Activated gamma-delta T cell treated with anti-CD3 and anti-CD28 coated beads, Interleukin-2, amount 50 U/mL, for 16 hours (primary cell): Measurements from ENCODE around the gene GSTK1.
"Not testable (repeated sequence)": the region's sequence is repeated elsewhere in the genome, so short reads cannot be mapped to it uniquely, and the experiment has no call there.

Experiments
- DNase-seq: peaks from one replicate; pipeline ENCODE4 v3.0.0-alpha.2; 2020; ENCODE audit warnings: low read depth

GSTK1 gene

GRCh38 chr7:143238289-143238980, 24.8 kb upstream of the GSTK1 start:
- no peak for DNase-seq

- DNase-seq: no peak
These were observed 23.4 kb upstream of the GSTK1 start for GRCh38 chr7:143239813-143240212.

- DNase-seq: peak; percentile 55
These were observed 22.7 kb upstream of the GSTK1 start for GRCh38 chr7:143240291-143241168.

- no peak for DNase-seq
These were observed 20.9 kb upstream of the GSTK1 start for GRCh38 chr7:143242306-143242705.

GRCh38 chr7:143243111-143243510, 20.1 kb upstream of the GSTK1 start:
- no peak for DNase-seq

GRCh38 chr7:143243614-143244013, 19.6 kb upstream of the GSTK1 start:
- no peak for DNase-seq

- DNase-seq: no peak
These were observed 18.9 kb upstream of the GSTK1 start for GRCh38 chr7:143244321-143244720.

GRCh38 chr7:143245123-143245522, 18.1 kb upstream of the GSTK1 start:
- DNase-seq: no peak

- DNase-seq: no peak
These were observed 15.9 kb upstream of the GSTK1 start for GRCh38 chr7:143247372-143247771.

GRCh38 chr7:143248761-143249354, 14.4 kb upstream of the GSTK1 start:
- no peak for DNase-seq

GRCh38 chr7:143250199-143250598, 13.0 kb upstream of the GSTK1 start:
- DNase-seq: no peak

GRCh38 chr7:143250822-143251221, 12.4 kb upstream of the GSTK1 start:
- DNase-seq: no peak

- no peak for DNase-seq
These were observed 11.2 kb upstream of the GSTK1 start for GRCh38 chr7:143252006-143252405.

GRCh38 chr7:143255564-143255963, 7.7 kb upstream of the GSTK1 start:
- no peak for DNase-seq

GRCh38 chr7:143256325-143256724, 6.9 kb upstream of the GSTK1 start:
- no peak for DNase-seq

GRCh38 chr7:143256932-143257331, 6.3 kb upstream of the GSTK1 start:
- DNase-seq: no peak

- DNase-seq: no peak
These were observed 5.7 kb upstream of the GSTK1 start for GRCh38 chr7:143257501-143257900.

- no peak for DNase-seq
These were observed 4.4 kb upstream of the GSTK1 start for GRCh38 chr7:143258831-143259230.

- DNase-seq: no peak
These were observed 3.5 kb upstream of the GSTK1 start for GRCh38 chr7:143259765-143260164.

- DNase-seq: no peak
These were observed 1.3 kb upstream of the GSTK1 start for GRCh38 chr7:143261901-143262300.

GRCh38 chr7:143264196-143264568, 941 bp downstream of the GSTK1 start:
- not testable (repeated sequence) for DNase-seq

GRCh38 chr7:143265017-143265693, 1.9 kb downstream of the GSTK1 start:
- no peak for DNase-seq

- DNase-seq: no peak
These were observed 6.0 kb downstream of the GSTK1 start for GRCh38 chr7:143269251-143269650.
